Right forelimb (tissue), 1 donor: ENCODE measurements around the gene TBX6.
A peak's percentile ranks its signal among the peaks of the same experiment; 100 is the strongest.

ENCODE experiments used
- DNase-seq: peaks from one replicate; pipeline ENCODE4 v3.0.0-alpha.2; 2018

TBX6 gene

DNA sequence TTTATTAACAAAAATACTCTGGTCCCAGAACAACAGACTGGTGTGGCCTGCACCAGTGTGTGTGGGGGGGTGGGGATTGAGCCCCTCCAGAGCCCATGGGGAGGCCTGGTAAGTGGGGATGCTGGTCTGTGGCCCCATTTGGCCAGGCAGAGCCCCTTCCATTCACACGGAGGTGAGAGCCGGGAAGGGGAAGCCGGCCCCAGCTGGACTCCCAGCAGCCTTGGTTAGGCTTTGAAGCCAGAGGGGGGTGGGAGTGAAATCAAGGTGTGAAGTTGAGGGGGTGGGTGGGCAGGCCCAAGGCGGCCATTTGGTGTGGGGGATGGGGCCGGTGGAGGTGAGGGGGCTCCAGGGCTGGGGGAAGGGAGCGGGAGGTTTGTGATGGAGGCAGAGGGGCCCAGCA is 5.9 kb downstream of the TBX6 start:
- no peak for DNase-seq

DNA sequence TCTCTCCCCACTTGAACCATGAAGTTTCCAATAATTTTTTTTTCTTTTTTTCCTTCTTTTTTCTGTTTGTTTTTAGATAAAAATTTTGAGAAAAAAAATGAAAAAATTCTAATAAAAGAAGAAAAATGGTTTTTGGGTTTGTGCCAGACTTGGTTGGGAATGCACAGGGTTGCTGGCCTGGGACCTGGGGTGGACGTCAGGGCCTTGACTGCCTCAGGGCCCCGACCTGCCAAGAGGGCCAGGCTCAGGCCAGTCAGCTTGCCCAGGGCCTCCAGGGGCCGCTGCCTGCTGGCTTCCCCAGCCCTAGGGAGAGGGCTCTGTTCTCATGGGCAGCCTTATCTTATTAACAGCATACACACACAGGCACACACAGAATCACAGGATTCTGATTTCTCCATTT is 6.5 kb downstream of the TBX6 start:
- no peak for DNase-seq

DNA sequence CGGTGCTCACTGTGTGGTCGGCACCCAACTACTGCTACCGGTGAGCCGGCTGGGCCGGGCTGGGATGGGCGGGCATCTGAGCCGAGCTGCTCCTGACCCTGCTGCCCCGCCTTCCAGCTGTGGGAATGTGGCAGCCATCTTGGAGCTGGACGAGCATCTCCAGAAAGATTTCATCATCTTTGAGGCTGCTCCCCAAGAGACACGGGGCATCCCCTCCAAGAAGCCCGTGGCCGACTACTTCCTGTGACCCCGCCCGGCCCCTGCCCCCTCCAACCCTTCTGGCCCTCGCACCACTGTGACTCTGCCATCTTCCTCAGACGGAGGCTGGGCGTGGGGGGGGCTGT is 6.9 kb downstream of the TBX6 start:
- DNase-seq: no peak

DNA sequence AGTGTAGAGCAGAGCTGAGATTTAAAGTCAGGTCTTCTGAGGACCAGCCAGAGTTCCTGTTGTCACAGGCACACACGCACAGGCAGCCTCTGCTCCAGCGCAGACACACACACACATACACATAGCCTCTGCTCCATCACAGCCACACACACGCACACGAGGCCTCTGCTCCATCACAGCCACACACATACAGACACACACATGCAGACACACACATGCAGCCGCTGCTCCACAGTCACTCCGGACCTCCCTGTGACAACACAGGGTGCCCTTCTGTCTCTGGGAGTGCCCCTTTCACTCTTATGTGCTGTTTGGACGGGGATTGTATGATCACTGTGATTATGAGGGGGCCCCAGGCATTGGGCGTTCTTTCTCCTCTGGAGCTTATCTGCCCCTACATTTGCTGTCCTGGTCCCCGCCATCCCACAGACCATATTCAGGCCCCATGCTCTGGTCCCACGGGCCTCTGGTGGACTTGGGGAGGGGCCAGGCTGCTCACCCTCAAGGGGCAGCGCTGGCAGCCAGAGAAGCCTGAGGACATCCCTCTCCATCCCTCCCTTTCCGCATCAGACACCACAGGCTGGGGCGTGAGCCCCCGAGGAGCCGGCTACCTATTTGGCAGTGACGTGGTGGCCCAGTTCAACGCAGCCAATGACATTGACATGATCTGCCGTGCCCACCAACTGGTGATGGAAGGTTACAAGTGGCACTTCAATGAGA is 7.5 kb downstream of the TBX6 start:
- no peak for DNase-seq

DNA sequence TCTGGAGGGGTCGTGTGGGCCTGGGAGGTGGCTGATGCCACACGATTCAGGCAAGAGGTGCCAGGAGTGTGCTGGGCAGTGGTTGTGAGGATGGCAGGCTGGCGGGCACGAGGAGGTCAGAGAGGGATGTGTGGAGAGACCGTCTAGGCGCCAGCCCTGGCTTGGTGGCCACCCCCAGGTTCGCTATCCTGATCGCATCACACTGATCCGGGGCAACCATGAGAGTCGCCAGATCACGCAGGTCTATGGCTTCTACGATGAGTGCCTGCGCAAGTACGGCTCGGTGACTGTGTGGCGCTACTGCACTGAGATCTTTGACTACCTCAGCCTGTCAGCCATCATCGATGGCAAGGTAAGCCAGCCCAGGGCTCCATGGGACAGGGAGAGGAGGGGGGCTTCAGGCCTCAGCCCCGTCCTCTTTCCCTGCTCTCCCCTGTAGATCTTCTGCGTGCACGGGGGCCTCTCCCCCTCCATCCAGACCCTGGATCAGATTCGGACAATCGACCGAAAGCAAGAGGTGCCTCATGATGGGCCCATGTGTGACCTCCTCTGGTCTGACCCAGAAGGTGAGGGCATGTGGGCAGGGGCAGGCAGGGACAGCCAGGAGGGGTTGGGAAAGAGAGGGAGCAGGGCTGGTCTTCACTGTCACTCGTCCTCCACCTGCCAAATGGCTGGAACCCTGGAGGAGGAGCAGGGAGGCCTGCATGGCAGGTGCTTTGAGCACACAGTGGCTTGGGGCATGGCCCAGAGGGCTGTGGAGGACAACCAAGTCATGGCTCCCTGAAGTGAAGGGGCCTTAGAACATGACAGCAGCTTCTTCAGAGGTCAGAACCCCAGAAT is 8.3 kb downstream of the TBX6 start:
- no peak for DNase-seq

DNA sequence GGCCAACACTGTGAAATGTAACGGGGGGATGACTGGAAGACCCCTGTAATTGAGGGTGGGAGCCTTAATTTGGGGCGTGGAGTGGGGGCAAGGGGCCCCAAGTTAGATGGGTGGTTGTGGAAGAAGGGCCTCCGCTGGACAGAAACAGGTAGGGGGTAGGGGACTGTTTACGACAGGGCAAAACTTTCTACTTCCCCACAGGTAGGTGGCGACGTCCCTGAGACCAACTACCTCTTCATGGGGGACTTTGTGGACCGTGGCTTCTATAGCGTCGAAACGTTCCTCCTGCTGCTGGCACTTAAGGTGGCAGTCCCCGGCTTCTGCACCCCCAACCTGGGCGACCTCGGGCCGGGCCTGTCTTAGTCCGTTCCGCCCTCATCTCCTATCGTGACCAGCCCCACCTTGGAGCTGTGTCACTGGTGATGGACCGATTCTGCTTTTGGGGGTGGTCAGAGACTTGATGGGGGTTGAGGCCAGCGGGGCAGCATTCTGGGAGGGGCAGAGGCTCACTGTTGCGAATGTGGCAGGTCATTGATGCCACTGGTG is 9.1 kb downstream of the TBX6 start:
- no peak for DNase-seq

DNA sequence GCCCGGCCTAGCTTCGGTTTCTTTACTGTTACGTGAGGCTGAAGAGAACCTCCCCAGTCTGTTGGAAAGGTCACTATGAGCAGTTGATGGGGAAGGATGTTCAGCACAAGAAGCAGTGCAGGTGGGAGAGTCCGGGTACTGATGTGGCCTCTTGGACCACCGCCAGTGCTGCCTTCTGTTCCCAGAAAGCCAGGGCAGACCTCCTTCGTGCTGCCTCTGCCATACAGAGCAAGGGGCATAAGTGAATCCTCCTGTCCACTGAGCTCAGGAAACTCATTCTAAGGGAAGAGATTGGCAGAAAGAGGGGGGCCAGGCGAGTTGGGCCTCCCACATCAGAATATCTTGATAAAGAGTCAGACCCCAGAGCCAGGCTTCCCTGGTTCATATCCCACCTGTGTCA is 12.2 kb downstream of the TBX6 start:
- DNase-seq: no peak

DNA sequence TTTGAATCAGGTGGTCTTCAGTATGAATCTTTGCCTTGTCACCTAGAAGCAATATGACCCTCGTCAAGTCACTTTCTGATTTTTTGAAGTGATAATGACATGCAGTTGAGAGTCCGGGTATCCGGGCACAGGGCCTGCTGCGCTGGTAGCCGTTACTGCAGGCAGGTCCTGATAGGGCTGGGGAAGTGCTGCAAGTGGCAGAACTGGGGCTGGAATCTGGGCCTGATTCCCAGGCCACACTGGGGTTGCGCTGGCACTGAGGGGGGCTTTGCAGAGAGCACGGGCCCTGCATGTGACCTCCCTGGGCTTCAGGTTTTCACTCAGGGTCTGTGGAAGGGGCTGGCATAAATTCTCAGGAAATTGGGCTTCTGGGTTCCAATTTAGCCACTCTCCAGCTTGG is 13.0 kb downstream of the TBX6 start:
- no peak for DNase-seq

DNA sequence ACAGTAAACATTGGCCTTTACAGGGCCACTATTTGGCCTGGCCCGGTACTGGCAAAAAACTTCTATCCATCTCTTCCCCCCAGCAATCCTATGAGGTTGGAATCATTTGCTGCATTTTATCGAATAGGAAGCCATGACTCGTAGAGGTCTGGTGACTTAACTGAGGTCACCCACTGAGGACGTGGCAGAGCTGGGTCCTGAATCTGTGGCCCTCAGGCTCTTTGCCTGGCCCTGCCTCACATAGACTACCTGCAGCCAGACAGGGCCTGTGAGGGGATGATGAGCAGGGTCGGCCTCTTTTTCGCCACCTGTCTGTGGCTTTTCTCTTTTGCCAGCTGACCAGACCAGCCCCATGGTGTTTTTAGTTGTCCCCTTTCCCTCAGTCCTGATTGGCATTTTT is 14.1 kb downstream of the TBX6 start:
- no peak for DNase-seq

DNA sequence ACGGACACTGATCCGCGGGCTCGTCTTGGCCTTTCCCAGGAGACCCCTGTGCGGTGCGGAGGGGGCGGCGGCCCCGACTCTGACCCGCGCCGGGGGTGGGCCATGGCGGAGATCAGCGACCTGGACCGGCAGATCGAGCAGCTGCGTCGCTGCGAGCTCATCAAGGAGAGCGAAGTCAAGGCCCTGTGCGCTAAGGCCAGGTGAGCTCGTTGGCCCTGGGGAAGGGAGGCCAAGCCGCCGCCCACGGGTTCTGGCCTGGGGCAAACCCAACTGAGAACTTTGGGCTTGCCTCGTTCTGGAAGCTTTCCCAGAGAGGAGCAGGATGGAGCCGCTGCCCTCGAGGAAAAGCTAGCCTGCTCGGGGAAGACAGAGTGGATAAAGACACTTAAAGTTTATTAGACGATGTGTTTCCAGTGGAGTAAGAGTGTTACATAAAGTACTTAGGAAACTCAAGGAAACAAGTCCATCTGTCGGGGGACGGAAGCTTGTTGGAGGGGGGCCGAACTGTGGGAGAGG is 15.4 kb downstream of the TBX6 start:
- DNase-seq: no peak

DNA sequence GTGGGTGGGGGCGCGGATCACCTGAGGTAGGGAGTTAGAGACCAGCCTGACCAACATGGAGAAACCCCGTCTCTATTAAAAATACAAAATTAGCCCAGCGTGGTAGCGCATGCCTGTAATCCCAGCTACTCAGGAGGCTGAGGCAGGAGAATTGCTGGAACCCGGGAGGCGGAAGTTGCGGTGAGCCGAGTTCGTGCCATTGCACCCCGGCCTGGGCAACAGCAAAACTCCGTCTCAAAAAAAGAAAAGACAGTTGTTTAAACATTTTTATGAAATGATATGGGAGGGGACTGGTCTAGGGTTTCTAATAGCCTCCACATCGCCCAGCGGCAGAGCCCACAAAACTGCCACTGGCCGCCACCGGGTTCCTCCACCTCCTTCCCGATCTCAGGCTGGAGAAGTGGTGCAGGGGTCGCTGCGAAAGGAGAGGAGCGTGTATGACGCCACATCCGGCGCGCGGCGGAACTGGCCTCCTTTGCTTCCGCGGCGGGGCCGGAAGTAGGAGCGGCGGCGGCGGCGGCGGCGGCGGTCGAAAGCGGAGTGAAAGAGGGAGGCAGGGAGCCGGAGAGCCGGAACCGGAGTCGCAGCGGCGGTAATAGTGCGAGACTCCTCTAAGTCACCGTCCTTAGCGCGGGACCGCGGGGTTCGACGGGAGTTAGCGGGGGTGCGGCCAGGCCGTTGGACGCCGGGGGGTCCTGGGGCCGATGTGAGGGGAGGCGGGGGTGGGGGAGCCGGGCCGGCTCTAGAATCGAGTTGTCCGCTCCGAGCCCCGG is 16.0 kb downstream of the TBX6 start, which contains the start of gene PPP4C:
PPP4C (plus strand) TSS at position 492 of the 773 bp plus-strand sequence. CDS start 384 bp downstream, outside the sequence.
- peak; percentile 93 for DNase-seq

DNA sequence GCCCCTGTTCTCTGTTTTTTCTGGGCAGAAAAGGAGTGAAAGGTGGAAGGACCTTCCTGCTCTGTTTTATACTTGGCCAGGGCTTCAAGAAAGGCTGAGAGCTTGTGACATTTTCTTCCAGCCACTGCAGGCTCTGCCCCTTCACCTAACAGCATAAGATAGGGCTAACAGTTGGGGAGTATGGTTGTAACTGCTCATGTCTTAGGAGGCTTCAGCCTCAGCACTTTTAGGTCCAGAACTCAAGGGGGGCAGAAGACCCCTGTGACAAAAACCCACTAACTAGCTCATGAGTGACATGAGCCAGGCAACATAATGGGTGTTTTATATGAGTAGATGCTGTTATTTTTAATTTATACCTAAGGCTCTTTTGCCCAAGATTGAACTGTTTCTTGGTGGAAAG is 21.2 kb downstream of the TBX6 start:
- DNase-seq: no peak

DNA sequence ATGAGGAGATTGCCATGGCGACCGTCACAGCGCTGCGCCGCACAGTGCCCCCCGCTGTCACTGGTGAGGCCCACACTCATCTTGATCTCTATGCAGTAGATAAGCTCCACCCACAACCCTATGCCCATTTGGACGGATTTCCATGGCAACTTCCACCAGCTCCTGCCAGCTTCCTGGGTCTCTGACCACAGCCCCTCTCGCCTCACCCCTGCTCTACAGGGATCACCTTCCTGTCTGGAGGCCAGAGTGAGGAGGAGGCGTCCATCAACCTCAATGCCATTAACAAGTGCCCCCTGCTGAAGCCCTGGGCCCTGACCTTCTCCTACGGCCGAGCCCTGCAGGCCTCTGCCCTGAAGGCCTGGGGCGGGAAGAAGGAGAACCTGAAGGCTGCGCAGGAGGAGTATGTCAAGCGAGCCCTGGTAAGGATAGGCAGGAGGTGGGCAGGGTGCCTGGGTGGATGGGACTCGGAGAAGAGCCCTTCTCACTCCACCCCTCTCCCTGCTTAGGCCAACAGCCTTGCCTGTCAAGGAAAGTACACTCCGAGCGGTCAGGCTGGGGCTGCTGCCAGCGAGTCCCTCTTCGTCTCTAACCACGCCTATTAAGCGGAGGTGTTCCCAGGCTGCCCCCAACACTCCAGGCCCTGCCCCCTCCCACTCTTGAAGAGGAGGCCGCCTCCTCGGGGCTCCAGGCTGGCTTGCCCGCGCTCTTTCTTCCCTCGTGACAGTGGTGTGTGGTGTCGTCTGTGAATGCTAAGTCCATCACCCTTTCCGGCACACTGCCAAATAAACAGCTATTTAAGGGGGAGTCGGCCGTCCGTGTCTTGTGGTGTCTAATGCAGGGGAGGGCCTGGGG is 21.9 kb downstream of the TBX6 start:
- DNase-seq: no peak

DNA sequence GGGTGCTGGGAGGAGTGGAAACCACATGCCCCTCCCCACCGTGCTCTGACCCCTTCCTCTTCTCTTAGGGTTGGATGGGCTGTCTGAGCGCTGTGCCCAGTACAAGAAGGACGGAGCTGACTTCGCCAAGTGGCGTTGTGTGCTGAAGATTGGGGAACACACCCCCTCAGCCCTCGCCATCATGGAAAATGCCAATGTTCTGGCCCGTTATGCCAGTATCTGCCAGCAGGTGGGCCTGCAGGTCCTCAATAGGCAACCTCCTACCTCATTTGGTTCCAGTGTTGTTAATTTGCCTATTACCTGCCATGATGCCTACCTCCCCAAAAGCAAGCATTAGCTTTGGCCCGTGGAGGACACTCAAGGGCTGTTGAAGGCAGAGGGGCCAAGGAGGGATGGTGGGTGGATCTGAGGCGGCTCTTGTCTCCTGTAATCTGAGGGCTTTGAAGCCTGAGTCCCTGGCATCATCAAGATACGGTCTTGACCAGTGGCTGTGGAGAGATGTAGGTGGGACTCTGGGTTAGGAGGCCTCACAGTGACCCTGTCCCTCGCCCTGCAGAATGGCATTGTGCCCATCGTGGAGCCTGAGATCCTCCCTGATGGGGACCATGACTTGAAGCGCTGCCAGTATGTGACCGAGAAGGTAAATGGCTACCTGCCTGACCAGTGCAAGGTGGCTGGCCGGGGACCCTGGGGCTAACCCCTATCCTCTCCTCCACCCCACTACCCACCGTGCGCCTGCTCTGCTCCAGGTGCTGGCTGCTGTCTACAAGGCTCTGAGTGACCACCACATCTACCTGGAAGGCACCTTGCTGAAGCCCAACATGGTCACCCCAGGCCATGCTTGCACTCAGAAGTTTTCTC is 22.7 kb downstream of the TBX6 start:
- DNase-seq: no peak

DNA sequence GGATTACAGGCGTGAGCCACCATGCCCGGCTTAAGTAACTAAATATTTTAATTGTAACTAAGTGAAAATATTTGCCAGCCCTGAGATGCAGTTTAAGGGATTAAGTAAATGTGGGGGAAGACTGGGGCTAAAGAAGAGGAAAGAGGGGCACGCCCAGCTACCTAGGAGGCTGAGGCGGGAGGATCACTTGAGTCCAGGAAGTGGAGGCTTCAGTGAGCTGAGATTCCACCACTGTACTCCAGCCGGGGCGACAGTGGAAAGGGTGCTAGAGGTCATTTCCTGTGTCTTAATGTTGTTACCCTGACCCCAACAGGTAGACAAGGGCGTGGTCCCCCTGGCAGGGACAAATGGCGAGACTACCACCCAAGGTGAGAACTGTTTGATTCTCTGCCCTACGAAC is 23.4 kb downstream of the TBX6 start:
- DNase-seq: no peak

DNA sequence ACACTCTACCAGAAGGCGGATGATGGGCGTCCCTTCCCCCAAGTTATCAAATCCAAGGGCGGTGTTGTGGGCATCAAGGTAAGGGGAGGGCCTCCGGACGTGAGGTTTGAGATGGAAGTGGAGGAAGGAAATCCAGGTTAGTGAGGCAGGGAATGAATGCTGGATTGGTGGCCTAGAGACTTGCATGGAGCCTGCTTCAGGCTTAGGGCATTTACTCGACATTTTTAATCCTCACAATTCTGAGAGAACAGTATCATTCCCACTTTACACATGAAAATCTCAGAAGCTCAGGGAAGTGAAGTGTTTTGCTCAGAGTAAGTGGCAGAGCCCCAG is 24.2 kb downstream of the TBX6 start:
- DNase-seq: no peak

DNA sequence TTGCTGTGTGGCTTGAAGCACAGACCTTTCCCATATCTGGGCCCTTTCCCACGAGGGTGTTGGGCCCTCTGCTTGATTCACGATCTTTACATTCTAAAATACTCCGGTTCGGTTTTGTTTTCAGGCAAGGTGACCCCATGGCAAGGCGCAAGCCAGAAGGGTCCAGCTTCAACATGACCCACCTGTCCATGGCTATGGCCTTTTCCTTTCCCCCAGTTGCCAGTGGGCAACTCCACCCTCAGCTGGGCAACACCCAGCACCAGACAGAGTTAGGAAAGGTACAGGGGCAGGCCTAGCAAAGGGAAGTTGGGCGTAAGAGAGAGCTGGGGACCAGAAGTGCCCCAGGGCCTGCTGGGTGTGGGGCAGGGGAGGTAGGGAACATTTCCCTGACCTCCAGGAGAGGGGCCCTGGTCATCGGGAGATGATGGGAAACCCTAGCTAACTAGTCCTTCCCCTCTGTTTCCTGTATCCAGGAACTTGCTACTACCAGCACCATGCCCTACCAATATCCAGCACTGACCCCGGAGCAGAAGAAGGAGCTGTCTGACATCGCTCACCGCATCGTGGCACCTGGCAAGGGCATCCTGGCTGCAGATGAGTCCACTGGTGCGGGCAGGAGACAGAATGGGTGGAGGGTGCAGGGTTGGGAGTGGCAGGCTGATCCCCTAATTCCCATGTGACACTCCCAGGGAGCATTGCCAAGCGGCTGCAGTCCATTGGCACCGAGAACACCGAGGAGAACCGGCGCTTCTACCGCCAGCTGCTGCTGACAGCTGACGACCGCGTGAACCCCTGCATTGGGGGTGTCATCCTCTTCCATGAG is 24.8 kb downstream of the TBX6 start:
- DNase-seq: no peak

DNA sequence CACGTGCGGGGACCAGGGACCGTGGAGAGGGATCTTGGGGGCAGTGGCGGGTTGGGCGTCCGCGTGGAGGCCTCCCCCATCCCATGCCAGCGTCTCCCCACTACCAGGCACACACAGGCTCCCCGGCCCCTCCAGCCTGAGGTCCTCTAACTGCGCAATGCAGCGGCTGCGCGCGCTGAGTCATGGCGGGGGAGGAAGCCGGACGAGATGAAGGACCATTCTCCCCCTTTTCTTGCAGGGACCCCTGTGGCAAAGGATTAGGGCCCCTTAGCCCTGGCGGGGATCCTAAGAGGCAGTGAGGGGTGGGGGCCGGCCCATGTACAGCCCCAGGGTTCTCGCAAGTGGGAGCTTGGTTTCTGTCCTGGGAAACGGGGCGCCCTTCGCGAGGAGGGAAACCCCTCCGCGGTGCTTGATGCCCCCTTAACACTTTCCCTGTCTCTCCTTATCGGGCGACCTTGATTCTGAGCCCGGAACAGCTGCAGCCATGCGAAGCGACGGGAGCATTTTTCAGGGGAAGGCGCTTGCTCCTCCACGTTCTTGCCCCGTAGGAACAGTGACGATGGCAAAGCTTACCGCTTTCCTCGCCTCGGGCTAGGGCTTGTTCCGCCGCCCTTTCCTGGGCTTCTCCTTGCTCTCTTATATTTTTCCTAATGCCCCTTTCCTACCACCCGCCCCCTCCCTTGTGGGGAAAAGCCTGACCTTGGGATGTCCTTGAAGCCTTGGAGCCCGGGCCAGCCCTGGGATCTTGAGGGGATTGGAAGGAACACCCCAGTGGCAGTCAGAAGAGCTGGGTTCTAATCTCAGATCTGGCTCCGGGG is 25.6 kb downstream of the TBX6 start:
- DNase-seq: no peak
